GM12874 (cell line): ENCODE measurements around the gene ELANE.

Experiments used
- CTCF ChIP-seq: IDR thresholded peaks from 2 replicates; pipeline ENCODE4 v1.5.1; 2011; ENCODE audit warnings: low read depth, mild to moderate bottlenecking, control low read depth, low read length, moderate library complexity; ENCODE audit not compliant: insufficient read depth

Gene ELANE

DNA sequence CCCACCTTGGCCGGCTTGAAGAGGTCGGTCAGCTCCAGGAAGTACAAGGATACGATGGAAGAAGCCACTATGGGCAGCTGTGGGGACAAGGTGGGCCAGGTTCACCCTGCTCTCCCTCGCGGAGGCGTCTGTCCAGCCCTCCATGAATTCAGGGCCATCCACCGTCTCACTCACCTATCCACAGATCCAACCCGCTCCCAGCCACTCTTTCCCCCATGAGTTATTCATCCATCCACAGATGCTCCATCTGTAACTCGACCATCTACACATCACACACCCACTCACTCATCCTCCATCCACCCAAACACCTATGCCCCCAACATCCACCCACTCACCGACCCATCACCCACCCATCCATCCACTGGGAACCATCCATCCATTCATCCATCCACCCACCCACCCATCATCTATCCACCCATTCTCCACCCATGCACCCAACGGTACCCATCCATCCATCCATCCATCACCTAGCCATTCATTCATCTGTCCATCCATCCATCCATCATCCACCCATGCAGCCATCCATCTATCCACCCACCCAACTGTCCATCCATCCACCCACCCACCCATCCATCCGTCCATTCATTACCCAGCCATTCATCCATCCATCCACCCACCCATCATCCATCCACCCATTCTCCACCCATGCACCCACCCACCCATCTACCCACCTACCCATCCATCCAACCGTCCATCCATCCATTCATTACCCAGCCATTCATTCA, 36.2 kb upstream of the ELANE start:
- no peak for TF ChIP-seq CTCF

DNA sequence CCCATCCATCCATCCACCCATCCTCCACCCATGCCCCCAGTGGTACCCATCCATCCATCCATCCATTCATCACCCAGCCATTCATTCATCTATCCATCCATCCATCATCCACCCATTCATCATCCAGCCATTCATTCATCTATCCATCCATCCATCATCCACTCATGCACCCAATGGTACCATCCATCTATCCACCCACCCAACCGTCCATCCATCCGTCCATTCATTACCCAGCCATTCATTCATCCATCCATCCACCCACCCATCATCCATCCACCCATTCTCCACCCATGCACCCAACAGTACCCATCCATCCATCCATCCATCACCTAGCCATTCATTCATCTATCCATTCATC, 35.6 kb upstream of the ELANE start:
- no peak for TF ChIP-seq CTCF

- TF ChIP-seq CTCF: no peak
Observed at GRCh38 chr19:821231-821824, 30.8 kb upstream of the ELANE start.

- no peak for TF ChIP-seq CTCF
Observed at GRCh38 chr19:821825-822503, 30.1 kb upstream of the ELANE start, which contains the start of gene PLPPR3. TSS of gene PLPPR3 (minus strand) at chr19:821955. CDS start at chr19:821559, 396 bp downstream.

GRCh38 chr19:823565-824121, 28.5 kb upstream of the ELANE start:
- TF ChIP-seq CTCF: no peak

DNA sequence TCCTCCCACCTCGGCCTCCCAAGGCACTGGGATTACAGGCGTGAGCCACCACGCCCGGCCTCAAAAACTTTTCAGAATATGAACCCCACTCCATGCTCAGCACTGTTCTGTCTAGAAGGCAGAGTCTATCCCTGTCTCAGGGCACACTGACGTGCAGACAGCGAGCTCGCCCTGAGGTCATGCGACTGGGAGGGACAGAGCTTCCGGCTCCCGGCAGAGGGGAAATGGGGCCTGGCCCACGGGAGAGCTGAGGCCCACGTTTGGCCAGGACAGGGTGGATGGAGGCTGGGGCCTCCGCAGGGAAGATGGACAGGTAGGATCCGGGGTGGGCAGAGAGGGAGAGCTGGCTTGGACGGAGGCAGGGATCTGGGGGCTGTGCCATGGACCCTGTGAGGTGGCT, 27.2 kb upstream of the ELANE start:
- no peak for TF ChIP-seq CTCF

DNA sequence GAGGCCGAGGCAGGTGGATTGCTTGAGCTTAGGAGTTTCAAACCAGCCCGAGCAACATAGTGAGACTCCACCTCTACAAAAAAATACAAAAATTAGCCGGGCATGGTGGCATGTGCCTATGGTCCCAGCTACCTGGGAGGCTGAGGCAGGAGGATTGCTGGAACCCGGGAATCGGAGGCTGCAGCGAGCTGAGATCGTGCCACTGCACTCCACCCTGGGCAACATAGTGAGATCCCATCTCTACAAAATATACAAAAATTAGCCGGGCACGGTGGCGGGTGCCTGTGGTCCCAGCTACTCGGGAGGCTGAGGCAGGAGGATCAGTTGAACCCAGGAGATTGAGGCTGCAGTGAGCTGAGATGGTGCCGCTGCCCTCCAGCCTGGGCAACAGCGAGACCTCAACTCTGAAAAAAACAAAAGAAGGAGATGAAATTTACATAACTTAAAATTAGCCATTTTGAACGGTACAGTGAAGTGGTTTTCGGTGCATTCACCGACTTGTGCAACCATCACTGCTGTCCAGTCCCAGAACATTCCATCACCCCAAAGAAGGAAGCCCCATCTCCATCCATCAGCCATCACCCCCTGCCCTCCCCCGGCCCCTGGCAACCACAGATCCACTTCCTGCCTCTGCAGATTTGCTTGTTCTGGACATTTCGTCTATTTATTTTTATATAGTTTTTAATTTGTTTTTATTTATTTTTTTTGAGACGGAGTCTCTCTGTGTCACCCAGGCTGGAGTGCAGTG, 26.0 kb upstream of the ELANE start:
- TF ChIP-seq CTCF: no peak
